ENCODE data around the gene PCSK6.

The PCSK6 gene

DNA sequence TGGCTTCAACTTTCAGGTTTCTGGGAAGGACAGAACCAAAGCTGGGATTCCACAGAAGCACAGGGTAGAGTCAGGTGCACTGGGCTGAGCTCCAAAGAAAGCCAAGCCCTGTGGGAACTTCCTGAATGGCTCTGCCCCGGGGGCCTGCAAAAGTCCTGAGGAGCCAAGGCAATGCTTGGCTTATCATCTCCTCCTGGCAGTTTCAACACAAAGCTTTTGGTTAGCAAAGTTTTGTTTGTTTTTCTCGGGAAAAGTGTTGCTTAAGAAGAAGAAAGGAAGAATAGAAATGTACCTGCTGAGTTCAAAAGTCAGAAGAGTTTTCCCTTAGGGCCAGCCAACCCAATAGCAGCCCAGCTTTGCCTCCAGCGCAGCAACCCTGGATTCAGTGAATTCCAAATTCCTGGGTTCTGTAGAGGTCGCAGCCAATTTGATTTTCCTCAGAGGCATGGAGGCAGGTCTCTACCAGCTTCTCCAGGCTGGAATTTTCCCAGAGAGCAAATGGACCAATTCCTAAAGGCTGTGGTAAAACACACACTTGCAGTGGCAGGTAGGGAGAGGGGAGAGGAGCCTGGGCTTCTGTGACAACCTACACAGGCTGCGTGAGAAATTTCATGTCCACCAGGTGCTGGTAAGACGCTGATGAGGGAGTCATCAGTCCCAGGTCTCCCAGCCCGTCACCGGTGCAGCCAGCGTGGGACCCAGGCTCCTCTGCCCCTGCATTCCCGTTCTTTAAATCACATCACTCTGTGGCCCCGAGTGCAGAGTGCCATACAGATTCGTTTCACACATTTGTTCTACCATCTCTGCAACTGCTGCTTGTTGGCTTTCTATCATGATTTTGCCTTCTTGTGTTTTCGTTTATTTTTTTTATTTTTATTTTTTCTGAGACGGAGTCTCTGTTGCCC lies 140.2 kb downstream of the PCSK6 start:
- no peak for DNase-seq

- no peak for DNase-seq
Observed at GRCh38 chr15:101348643-101349042, 140.9 kb downstream of the PCSK6 start.

DNA sequence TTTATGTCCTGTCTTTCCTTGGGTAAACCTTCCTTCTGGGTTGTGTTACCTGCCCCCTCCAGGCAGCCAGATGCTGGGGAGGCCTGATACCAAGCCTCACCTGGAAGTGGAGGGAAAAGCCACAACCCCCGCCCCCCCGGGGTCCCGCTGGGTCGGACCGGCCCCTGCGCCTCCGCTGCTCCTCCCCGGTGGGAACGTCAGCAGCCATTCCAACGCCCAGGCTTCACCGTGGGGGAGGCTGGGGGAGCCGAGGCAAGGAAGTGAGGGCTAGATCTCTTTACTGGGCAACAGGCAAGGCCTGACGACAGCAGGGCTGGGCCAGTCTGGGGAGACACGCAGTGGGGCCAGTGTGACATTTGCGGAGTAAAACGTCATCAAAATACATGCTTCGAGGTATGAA lies 141.5 kb downstream of the PCSK6 start:
- no peak for DNase-seq

DNA sequence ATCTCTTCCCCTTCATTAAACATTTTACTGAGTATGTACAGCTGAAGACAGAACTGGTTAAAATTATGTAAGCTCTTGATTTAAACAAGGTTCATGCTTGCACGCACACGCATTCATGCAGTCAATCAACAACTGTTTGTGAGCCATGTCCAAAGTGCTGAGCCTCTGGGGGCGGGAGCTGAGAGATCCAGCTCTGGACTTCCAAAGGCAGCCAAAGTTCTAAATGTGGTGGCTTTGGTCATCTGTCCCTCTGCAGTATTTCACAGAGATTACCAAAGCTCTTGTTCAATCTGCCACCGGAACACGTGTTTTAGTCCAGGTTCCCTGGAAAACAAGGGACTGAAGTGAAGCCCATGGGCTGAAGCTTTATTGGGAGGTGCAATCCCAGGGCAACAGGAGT lies 142.1 kb downstream of the PCSK6 start:
- DNase-seq = no peak

DNA sequence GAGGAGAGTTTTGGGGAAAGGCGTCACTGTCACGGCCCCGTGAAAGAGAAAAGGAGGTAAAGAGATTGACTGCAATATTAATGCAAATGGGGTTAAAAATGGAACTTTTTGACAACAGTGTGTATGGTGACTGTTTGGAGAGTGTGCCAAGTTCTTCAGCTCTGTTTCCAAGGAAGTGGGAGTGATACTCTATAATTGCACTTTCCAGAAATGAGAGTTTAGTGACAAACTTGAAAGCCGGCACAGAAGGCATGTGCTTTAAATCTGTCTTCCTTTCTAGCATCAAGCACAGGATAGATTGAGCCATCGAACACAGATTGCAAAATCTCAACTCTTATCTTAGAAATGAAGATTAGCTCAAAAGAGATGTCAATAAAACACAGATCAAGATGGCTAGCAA lies 142.6 kb downstream of the PCSK6 start:
- DNase-seq = no peak

DNA sequence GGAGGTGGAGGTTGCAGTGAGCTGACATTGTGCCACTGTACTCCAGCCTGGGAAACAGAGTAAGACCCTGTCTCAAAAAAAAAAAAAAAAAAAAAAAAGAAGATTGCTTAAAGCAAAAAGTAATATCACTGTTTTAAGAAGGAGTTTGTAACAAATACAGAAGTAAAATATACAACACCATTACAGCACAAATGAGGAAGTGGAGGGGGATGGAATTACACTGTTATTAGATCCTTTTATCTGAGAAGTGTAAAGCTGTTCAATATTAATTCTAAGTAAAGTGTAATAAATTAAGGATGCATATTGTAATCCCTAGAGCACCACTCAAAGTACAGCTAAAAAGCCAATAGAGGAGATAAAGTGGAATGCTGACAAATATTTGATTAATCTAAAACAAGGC lies 147.5 kb downstream of the PCSK6 start:
- DNase-seq = no peak

GRCh38 chr15:101338502-101339057 lies 150.9 kb downstream of the PCSK6 start:
- no peak for DNase-seq

DNA sequence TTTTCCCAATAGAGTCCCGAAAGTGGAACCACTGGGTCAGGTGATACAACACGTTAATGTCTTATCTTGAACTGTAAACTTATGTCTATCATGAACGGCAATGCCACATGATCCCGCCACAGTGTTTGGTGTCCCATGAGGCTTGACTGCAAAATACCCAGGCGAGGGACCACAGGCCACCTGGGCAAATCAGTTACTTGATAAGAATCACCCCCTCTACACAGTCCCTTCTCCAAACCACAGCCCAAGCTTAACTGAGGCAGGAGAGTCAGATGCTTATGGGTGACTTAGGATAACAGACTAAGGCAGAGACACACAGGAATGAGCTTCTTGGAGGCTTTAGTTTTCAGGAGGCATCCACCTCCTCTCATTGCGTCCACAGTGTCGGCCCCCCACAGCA lies 151.5 kb downstream of the PCSK6 start:
- no peak for DNase-seq

DNA sequence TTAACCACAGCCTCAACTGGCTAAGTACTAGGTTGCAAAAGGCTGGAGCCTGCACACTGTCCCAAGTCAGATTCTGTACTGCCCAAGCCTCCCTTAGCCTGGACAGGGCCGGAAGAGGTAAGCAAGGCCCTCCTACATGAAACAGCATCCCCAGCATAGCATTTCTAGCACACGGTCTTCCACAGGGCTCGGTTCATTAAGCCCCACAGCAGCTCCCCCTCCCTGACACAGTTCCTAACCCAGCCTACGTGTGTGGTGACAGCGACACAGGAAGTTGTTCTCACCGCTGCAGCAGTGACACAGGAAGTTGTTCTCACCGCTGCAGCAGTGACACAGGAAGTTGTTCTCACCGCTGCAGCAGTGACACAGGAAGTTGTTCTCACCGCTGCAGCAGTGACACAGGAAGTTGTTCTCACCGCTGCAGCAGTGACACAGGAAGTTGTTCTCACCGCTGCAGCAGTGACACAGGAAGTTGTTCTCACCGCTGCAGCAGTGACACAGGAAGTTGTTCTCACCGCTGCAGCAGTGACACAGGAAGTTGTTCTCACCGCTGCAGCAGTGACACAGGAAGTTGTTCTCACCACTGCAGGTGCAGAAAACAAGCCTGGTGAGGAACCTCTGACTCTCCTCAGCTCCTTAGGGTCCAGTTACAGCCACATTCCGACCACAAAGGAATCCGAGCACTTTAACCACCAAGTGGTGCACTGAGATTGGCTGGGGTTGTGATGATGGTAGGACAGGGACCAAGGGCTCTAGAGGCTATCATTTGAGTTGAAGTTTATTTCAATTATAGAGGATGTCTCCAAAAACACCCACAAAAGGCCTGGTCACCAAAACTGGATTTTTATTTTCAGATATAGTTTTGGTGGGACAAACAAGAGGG lies 155.4 kb downstream of the PCSK6 start:
- peak; percentile 28 to 32 for DNase-seq

DNA sequence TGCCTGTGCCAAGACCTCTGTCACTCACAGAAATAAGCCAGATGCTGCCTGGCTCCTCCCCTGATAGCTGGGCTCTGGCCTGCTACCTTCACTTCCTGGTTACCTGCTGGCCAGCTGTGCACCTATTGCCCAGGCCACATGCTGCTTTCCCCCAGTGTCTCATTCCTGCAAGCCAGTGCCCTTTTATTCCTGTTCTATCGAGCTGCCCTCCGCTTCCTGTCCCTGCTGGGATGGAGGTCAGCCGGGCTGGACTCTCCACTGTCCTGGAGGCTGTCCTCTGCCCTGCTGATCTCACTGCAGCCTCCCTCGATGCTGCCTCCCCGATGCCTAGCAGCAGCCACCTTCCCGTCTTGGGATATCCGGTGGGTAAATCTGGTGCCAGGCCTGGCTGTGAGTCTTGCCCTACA lies 157.4 kb downstream of the PCSK6 start:
- DNase-seq = no peak

DNA sequence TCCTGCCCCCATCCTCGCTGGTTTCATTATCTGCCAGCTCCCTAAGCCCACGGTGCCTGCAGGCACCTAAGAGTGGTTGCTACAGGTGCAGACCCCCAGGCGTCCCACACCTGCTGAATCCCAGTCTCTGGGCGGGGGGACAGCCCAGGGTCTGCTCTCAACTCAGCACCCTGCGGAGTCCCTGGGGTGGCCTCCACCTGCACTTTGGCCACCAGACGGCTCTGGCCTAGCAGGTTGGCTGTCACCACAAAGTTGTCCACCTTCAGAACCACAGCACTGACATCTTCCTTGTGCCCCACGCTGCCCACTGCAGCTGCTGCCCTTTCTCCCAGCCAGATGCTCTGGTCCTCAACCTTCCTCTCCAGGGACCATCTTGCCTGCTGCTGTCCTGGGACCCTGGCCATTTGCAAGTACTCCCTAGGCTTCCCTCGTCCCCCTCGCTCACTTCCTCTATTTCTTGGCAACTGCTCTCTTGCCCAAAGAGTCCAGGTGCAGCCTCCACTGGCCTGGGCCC lies 159.6 kb downstream of the PCSK6 start:
- DNase-seq = no peak

GRCh38 chr15:101329309-101329863 lies 160.1 kb downstream of the PCSK6 start:
- DNase-seq = no peak

GRCh38 chr15:101328001-101328400 lies 161.5 kb downstream of the PCSK6 start:
- no peak for DNase-seq

- no peak for DNase-seq
Observed at GRCh38 chr15:101327147-101327740, 162.3 kb downstream of the PCSK6 start.

GRCh38 chr15:101326462-101327146 lies 162.9 kb downstream of the PCSK6 start:
- no peak for DNase-seq

DNA sequence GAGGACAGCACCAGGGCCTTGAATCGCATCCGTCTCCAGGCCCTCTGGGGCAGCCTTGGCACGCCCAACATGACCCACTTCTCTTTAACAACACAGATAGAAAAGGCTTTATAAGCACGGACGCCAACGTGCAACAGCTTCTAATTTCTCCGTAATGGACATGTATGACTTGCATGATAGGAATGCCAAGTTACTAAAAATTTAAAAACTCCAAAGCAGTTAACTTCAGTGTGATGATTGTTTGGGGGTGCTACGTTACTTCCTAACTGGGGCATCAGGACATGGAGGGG lies 163.5 kb downstream of the PCSK6 start:
- no peak for DNase-seq

GRCh38 chr15:101325263-101326025 lies 164.1 kb downstream of the PCSK6 start:
- no peak for DNase-seq

DNA sequence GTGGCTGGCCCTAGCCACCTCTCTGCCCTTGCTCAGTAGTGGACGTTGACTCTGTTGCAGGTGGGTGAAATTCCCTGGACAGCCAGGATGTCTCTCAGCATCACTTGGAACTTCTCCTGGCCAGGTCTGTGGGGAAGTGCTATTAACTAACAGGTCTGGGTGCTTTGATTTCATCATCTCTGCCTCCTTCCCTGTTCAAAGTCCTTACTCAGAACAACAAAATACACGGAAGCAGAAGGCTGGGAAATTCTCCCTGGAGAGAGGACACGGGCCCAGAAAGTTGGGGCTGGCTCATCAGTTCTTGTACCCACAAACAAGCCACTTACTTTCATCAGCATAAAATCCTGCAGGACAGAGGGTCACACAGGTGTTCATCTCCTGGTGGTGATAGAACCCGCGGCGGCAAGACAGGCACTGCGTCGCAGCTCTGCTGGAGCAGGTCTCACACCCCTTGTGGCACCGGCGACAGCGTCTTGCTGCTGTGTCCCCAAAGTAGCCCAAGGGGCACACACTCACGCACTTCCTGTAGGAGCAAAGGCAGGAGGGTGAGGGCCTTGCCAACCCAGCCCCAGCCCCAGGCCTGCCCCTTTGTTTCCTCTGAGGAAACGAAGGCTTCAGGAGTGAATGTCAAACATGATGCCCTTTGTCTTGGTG lies 164.9 kb downstream of the PCSK6 start:
- no peak for DNase-seq

DNA sequence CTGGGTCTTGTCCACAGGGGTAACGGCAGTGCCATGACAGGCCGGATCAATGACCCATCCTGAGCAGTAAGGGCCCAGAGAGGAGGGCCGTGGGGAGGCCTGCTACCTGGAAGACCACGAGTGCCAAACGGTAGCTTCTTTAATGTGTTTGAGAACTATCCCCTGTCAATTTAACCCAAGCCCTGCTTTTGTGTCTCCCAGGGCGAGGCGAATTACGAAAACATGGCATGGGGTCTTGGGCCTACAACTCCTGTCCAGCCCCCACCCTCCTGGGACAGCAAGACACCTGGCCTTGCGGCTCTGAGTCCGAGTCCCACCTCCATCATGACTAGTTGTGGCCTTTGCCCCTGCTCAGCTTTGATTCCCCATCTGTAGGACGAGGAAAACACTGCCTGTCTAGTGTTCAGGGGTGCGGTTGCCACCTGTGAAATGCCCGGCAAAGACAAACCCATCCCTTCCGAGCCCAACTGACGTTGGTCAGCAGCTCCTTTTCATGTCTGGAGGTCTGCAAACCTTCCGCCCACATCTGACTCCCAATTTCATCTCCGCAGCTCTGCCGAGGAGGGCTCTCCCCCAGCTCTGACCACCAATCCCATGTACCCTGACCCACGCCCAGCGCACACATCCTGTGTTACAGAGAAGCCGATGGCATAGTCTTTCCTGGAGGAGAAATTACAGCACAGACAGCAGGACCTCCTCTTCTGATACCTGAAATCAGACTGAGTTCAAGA lies 165.5 kb downstream of the PCSK6 start:
- no peak for DNase-seq

DNA sequence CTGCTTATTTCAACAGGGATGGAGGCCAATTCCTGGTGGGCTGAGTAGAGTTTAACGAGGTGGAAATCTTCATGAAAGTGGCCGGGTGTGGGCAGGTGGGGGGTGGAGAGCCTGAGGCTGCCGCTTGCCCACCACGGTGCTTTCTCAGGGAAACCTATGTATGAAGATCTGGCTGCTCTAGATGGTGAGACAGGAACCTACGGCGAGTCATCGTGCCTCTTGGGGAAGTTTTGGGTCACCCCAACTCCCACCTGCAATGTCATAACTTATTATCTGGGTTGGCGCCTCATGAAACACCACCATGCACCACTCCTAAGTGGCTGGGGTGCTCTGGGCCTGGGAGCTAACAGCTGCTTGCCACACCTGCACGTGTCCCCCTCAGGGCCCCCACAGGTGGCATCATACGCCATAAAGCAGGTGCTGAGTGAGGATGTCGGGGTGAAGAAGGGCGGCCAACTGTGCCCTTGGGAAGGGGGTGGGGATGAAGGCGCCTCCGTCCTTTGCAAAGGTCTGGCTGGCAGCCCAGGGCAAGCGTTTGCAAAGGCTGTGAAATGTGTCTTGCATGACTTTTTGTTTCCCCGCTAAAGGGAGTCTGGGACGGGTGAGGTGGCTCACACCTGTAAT lies 166.5 kb downstream of the PCSK6 start:
- no peak for DNase-seq

Measured in stimulated activated CD4-positive, alpha-beta T cell treated with anti-CD3 and anti-CD28 coated beads, Interleukin-2, amount 100 ng/mL, for 48 hours (primary cell).